Neuronal stem cell (in vitro differentiated cells): ENCODE measurements around the gene CAVIN1.
A peak's percentile ranks its signal among the peaks of the same experiment; 100 is the strongest.
"Not testable (repeated sequence)": the region's sequence is repeated elsewhere in the genome, so short reads cannot be mapped to it uniquely, and the experiment has no call there.

Experiments
- DNase-seq: peaks from one replicate; pipeline ENCODE4 v3.0.0-alpha.2; 2013; ENCODE audit warnings: low spot score
- H2AFZ ChIP-seq: one replicate; pipeline ENCODE4 v1.6.1; 2013; ENCODE audit warnings: mild to moderate bottlenecking, low read length, inconsistent platforms
- H2AK5ac ChIP-seq: 2 replicates; pipeline ENCODE4 v1.6.1; 2013; ENCODE audit warnings: low read depth, mild to moderate bottlenecking, inconsistent platforms, low read length, moderate library complexity, mixed read lengths
- H2BK120ac ChIP-seq: 2 replicates; pipeline ENCODE4 v1.6.1; 2013; ENCODE audit warnings: low read depth, mild to moderate bottlenecking, inconsistent platforms, low read length, moderate library complexity, mixed read lengths
- H2BK12ac ChIP-seq: one replicate; pipeline ENCODE4 v1.6.1; 2013; ENCODE audit warnings: low read length, inconsistent platforms
- H2BK15ac ChIP-seq: 2 replicates; pipeline ENCODE4 v1.6.1; 2013; ENCODE audit warnings: mild to moderate bottlenecking, low read length, inconsistent platforms, mixed read lengths
- H2BK5ac ChIP-seq: one replicate; pipeline ENCODE4 v1.6.1; 2013; ENCODE audit warnings: inconsistent platforms, mild to moderate bottlenecking, low read length, moderate library complexity
- H3K14ac ChIP-seq: one replicate; pipeline ENCODE4 v1.6.1; 2013; ENCODE audit warnings: low read length, inconsistent platforms
- H3K18ac ChIP-seq: 2 replicates; pipeline ENCODE4 v1.6.1; 2013; ENCODE audit warnings: low read length, inconsistent platforms
- H3K23ac ChIP-seq: 2 replicates; pipeline ENCODE4 v1.6.1; 2013; ENCODE audit warnings: low read depth, mild to moderate bottlenecking, mixed read lengths, low read length, inconsistent platforms; ENCODE audit not compliant: poor library complexity
- H3K27ac ChIP-seq: replicated peaks from 3 replicates; pipeline ENCODE4 v1.5.1; 2013; ENCODE audit warnings: low read length, inconsistent platforms
- H3K27me3 ChIP-seq, 3 experiments: 2 replicates each; pipeline ENCODE4 v1.6.1; 2013; ENCODE audit warnings: low read length in 3 of 3, mild to moderate bottlenecking in 2 of 3, inconsistent platforms in 1 of 3, low read depth in 1 of 3, mixed read lengths in 1 of 3, moderate library complexity in 1 of 3; ENCODE audit not compliant: control insufficient read depth in 3 of 3, insufficient read depth in 3 of 3
- H3K36me3 ChIP-seq, 2 donors: replicated peaks in 1 of 2; 2 replicates each; pipeline ENCODE4 v1.6.1; 2013; ENCODE audit warnings: low read length in 2 of 2; ENCODE audit not compliant: control insufficient read depth in 2 of 2, insufficient read depth in 2 of 2
- H3K4ac ChIP-seq: 2 replicates; pipeline ENCODE4 v1.6.1; 2013; ENCODE audit warnings: inconsistent platforms, mild to moderate bottlenecking, low read length, moderate library complexity
- H3K4me1 ChIP-seq, 2 donors: 1 replicate in 1 of 2; 2 replicates in 1 of 2; pipeline ENCODE4 v1.6.1; 2013; ENCODE audit warnings: low read length in 2 of 2, low read depth in 1 of 2; ENCODE audit not compliant: control insufficient read depth in 2 of 2, insufficient read depth in 1 of 2
- H3K4me2 ChIP-seq: one replicate; pipeline ENCODE4 v1.6.1; 2013; ENCODE audit warnings: mild to moderate bottlenecking, low read length, inconsistent platforms; ENCODE audit not compliant: insufficient read depth, poor library complexity, severe bottlenecking
- H3K4me3 ChIP-seq, 2 donors: 2 replicates each; pipeline ENCODE4 v1.5.1; 2013; ENCODE audit warnings: low read length in 2 of 2, mild to moderate bottlenecking in 2 of 2, inconsistent platforms in 1 of 2, moderate library complexity in 1 of 2
- H3K79me1 ChIP-seq: one replicate; pipeline ENCODE4 v1.6.1; 2013; ENCODE audit warnings: low read depth, mild to moderate bottlenecking, inconsistent platforms, low read length, moderate library complexity
- H3K9ac ChIP-seq: one replicate; pipeline ENCODE4 v1.6.1; 2013; ENCODE audit warnings: mild to moderate bottlenecking, low read depth, low read length, inconsistent platforms; ENCODE audit not compliant: poor library complexity
- H3K9me3 ChIP-seq, 2 donors: replicated peaks in 1 of 2; 2 replicates each; pipeline versions ENCODE3 to v1.6.1; 2013; ENCODE audit warnings: low read length in 2 of 2, mild to moderate bottlenecking in 2 of 2, inconsistent platforms in 1 of 2, low read depth in 1 of 2, mixed read lengths in 1 of 2, moderate library complexity in 1 of 2; ENCODE audit not compliant: control insufficient read depth in 2 of 2, insufficient read depth in 1 of 2
- H4K8ac ChIP-seq: one replicate; pipeline ENCODE4 v1.6.1; 2013; ENCODE audit warnings: low read depth, mild to moderate bottlenecking, inconsistent platforms, low read length, moderate library complexity
- H4K91ac ChIP-seq: one replicate; pipeline ENCODE4 v1.6.1; 2013; ENCODE audit warnings: low read length, low read depth, mild to moderate bottlenecking, inconsistent platforms; ENCODE audit not compliant: poor library complexity
- whole genome bisulfite sequencing, 2 donors: extraction: QIAGEN DNeasy Blood & Tissue Kit; methylation state at CpG; one replicate each; pipeline ENCODE4 v1.1.7; 2013; ENCODE audit warnings: missing lambda C conversion rate in 2 of 2, mixed read lengths in 1 of 2; ENCODE audit not compliant: insufficient read length in 2 of 2, insufficient replicate concordance in 1 of 2; ENCODE audit errors: extremely low coverage in 2 of 2; 5-methylcytosine and 5-hydroxymethylcytosine counted together

The CAVIN1 gene

DNA sequence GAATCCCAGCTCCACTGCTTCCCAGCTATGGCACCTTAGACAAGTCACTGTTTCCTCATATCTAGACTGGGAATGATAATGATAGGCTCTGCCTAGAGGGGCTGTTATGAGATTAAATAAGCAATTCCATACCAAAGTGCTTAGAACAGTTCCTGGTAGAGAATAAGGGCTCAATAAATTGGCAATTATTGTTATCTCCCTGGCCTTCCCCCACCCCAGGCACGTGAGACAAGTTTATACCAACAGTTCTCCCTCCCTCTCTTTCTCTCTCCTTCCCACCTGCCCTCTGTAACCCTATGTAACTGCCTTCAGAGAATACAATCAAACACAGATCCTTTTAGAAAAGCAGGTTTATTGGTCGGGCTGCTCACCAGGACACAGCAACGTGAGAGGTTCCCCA is 20.9 kb downstream of the CAVIN1 start:
- no peak overlapping the region for H2BK5ac ChIP-seq
- no peak overlapping the region for H3K4ac ChIP-seq
- H3K14ac ChIP-seq, result no peak overlapping the region
- H4K91ac ChIP-seq, result no peak overlapping the region
- no peak for DNase-seq
- peak overlapping the region; percentile 86 for H2AFZ ChIP-seq
- H2AK5ac ChIP-seq, result no peak overlapping the region
- H3K36me3 ChIP-seq, result peaks cover 0 to 3% of the 10 kb centered on the region in 2 donors
- no peak overlapping the region for H2BK15ac ChIP-seq
- H3K9ac ChIP-seq, result no peak overlapping the region
- H3K27ac ChIP-seq, result peak overlapping the region; percentile 26
- no peak overlapping the region for H3K4me2 ChIP-seq
- no CpG with 5 or more reads among the region's 3 CpGs for WGBS, 2 donors
- no peak overlapping the region for H3K23ac ChIP-seq
- H3K27me3 ChIP-seq, result no peaks in the 10 kb centered on the region
- H3K4me1 ChIP-seq, result peaks cover 12 to 18% of the 10 kb centered on the region in 2 donors
- H3K18ac ChIP-seq, result peak overlapping the region; percentile 6
- no peak overlapping the region for H3K4me3 ChIP-seq
- H2BK12ac ChIP-seq, result no peak overlapping the region
- H3K79me1 ChIP-seq, result no peaks in the 10 kb centered on the region
- no peak overlapping the region for H2BK120ac ChIP-seq
- H4K8ac ChIP-seq, result no peak overlapping the region
- no peaks in the 10 kb centered on the region for H3K9me3 ChIP-seq

- H3K27ac ChIP-seq, H3K9me3 ChIP-seq, H2AK5ac ChIP-seq, H3K18ac ChIP-seq, H2BK15ac ChIP-seq, H2BK5ac ChIP-seq, H3K79me1 ChIP-seq, H3K4me2 ChIP-seq, H3K27me3 ChIP-seq, H3K4me3 ChIP-seq, H3K9ac ChIP-seq, DNase-seq, H3K14ac ChIP-seq, H4K8ac ChIP-seq, H3K23ac ChIP-seq, H2BK120ac ChIP-seq, H3K4ac ChIP-seq, H2AFZ ChIP-seq, H4K91ac ChIP-seq, H2BK12ac ChIP-seq, H3K36me3 ChIP-seq: not testable (repeated sequence)
- peaks cover 9 to 13% of the 10 kb centered on the region in 2 donors for H3K4me1 ChIP-seq
- WGBS, 2 donors, result no CpG with 5 or more reads among the region's 8 CpGs
These were observed 22.1 kb downstream of the CAVIN1 start for GRCh38 chr17:42400844-42401375.

DNA sequence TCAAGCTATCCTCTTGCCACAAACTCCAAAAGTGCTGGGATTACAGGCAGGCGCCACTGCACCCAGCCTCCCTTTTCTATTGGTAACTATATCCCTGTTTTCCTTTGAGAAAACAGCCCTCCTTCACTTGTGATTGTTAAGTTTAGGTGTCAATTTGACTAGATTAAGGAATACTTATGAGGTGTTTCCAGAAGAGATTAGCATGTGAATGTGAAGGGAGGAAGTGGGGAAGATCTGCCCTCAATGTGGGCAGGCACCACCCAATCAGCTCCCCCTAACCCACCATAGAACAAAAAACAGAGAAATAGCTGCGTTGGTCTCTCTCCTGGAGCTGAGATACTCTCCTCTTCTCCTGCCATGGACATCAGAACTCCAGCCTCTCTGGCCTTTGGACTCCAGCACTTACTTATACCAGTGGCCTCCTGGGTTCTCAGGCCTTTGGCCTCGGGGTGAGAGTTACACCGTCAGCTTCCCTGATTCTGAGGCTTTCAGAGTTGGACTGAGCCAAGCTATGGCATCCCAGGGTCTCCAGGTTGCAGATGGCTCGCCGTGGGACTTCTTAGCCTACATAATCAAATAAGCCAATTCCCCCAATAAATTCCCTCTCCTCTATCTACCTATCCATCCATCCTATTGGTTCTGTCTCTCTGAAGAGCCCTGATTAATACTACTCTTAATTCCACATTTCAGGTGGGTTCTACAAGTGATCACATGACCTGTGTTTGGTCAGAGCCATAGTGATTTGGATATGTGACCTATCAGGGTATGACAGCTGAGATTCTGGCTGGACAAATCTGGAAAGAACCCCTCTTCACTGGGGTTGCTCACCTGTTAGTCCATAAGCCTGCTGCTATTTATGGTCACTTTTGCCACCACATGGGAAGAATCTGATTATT is 22.9 kb downstream of the CAVIN1 start:
- Histone ChIP-seq H3K36me3 (peaks cover 0 to 3% of the 10 kb centered on the region in 2 donors), H2BK120ac (no peak overlapping the region), H3K27me3 (no peaks in the 10 kb centered on the region), H2BK15ac (no peak overlapping the region), H4K91ac (no peak overlapping the region), H3K79me1 (no peaks in the 10 kb centered on the region), H2AFZ (peak overlapping the region; percentile 59), H3K9me3 (no peaks in the 10 kb centered on the region), H3K4me3 (no peak overlapping the region), H3K14ac (no peak overlapping the region), H3K9ac (no peak overlapping the region), H3K18ac (no peak overlapping the region), H3K4ac (no peak overlapping the region), H2AK5ac (no peak overlapping the region), H3K4me1 (peaks cover 9 to 13% of the 10 kb centered on the region in 2 donors), H3K4me2 (no peak overlapping the region), H2BK12ac (no peak overlapping the region), H3K27ac (no peak overlapping the region), H3K23ac (no peak overlapping the region), H2BK5ac (no peak overlapping the region), H4K8ac (no peak overlapping the region)
- no peak for DNase-seq
- no CpG with 5 or more reads among the region's 6 CpGs for WGBS, 2 donors

- DNase-seq, result no peak
- no peak overlapping the region for H2BK5ac ChIP-seq
- H2AFZ ChIP-seq, result no peak overlapping the region
- peaks cover 9 to 13% of the 10 kb centered on the region in 2 donors for H3K4me1 ChIP-seq
- no CpG with 5 or more reads among the region's 2 CpGs for WGBS, 2 donors
- no peaks in the 10 kb centered on the region for H3K9me3 ChIP-seq
- H3K18ac ChIP-seq, result no peak overlapping the region
- H3K23ac ChIP-seq, result no peak overlapping the region
- H2BK12ac ChIP-seq, result no peak overlapping the region
- H3K27ac ChIP-seq, result no peak overlapping the region
- H3K14ac ChIP-seq, result no peak overlapping the region
- H3K27me3 ChIP-seq, result no peaks in the 10 kb centered on the region
- H2AK5ac ChIP-seq, result no peak overlapping the region
- H3K9ac ChIP-seq, result no peak overlapping the region
- no peaks in the 10 kb centered on the region for H3K36me3 ChIP-seq
- no peaks in the 10 kb centered on the region for H3K79me1 ChIP-seq
- H3K4ac ChIP-seq, result no peak overlapping the region
- no peak overlapping the region for H2BK120ac ChIP-seq
- no peak overlapping the region for H3K4me3 ChIP-seq
- H4K8ac ChIP-seq, result no peak overlapping the region
- H2BK15ac ChIP-seq, result no peak overlapping the region
- no peak overlapping the region for H4K91ac ChIP-seq
- H3K4me2 ChIP-seq, result no peak overlapping the region
These were observed 23.9 kb downstream of the CAVIN1 start for GRCh38 chr17:42399121-42399520.
